ENCODE measurements around the gene MAP9. TPM values are rescaled to one million over a fixed set of nuclear protein-coding genes. Genes with fewer than 3 reads are reported as not detected.

The MAP9 gene
- total RNA-seq, 2 experiments from 2014 or later: 8.3 to 8.4 TPM

GRCh38 chr4:155403886-155404285, 27.1 kb upstream of the MAP9 start:
- CTCF ChIA-PET: interaction anchor here (0.8 to 1.6 kb wide), 2 partner anchors 384 to 1648 kb away, joined by 3 read pairs; no protein-coding TSS in a partner anchor
- H3K27me3 Mint-ChIP-seq: peaks cover 2% of the 10 kb centered on the region
- H3K4me3 Mint-ChIP-seq: no peak overlapping the region
- no peaks in the 10 kb centered on the region for H3K9me3 Mint-ChIP-seq
- intact Hi-C loops (cut with micrococcal nuclease): no loop called here
- POLR2A ChIA-PET: no interaction called here
- TF ChIP-seq, protein P1, sequence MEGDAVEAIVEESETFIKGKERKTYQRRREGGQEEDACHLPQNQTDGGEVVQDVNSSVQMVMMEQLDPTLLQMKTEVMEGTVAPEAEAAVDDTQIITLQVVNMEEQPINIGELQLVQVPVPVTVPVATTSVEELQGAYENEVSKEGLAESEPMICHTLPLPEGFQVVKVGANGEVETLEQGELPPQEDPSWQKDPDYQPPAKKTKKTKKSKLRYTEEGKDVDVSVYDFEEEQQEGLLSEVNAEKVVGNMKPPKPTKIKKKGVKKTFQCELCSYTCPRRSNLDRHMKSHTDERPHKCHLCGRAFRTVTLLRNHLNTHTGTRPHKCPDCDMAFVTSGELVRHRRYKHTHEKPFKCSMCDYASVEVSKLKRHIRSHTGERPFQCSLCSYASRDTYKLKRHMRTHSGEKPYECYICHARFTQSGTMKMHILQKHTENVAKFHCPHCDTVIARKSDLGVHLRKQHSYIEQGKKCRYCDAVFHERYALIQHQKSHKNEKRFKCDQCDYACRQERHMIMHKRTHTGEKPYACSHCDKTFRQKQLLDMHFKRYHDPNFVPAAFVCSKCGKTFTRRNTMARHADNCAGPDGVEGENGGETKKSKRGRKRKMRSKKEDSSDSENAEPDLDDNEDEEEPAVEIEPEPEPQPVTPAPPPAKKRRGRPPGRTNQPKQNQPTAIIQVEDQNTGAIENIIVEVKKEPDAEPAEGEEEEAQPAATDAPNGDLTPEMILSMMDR (IDR thresholded peaks at IDR 0.05): no peak
- no peaks in the 10 kb centered on the region for H3K4me1 Mint-ChIP-seq (ENCODE audit: low read depth)
- DNase-seq: no peak
- H3K27ac Mint-ChIP-seq: no peak overlapping the region
- ATAC-seq: no peak
- no peaks in the 10 kb centered on the region for H3K36me3 Mint-ChIP-seq (ENCODE audit: low read depth)

DNA sequence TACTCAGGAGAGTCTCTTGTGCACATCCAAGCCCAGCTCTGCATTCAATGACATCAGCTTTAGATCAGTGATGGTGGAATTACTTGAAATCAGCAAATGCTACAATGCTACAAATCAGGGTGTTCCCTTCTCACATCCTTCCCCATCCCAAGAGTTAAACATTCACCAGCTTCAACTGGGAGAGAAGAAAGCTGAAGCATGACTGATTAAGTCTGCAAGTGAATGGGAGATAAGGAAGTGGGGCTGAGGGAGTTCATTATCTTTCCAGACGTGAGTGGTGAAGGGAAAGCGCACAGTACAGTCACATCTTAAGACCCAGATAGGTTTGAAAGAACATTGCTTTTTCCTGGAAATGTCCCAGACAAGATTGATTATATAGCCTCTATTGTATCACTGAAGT, 26.2 kb upstream of the MAP9 start:
- TF ChIP-seq, protein P1 (IDR thresholded peaks at IDR 0.05): no peak
- Mint-ChIP-seq H3K36me3 (ENCODE audit: low read depth) (no peaks in the 10 kb centered on the region), H3K4me3 (no peak overlapping the region), H3K27me3 (peaks cover 4% of the 10 kb centered on the region), H3K4me1 (ENCODE audit: low read depth) (no peaks in the 10 kb centered on the region), H3K9me3 (no peaks in the 10 kb centered on the region), H3K27ac (no peak overlapping the region)
- intact Hi-C loops (cut with micrococcal nuclease): no loop called here
- DNase-seq (no peak), ATAC-seq (no peak)
- ChIA-PET POLR2A (no interaction called here), CTCF (interaction anchor here (1.6 kb wide), 1 partner anchor 385 kb away, joined by 3 read pairs; no protein-coding TSS in a partner anchor)

GRCh38 chr4:155400893-155401292, 24.1 kb upstream of the MAP9 start:
- intact Hi-C loops (cut with micrococcal nuclease): no loop called here
- no peaks in the 10 kb centered on the region for H3K36me3 Mint-ChIP-seq (ENCODE audit: low read depth)
- ChIA-PET CTCF (no interaction called here), POLR2A (no interaction called here)
- no peaks in the 10 kb centered on the region for H3K9me3 Mint-ChIP-seq
- H3K27me3 Mint-ChIP-seq: peaks cover 11% of the 10 kb centered on the region
- DNase-seq: no peak
- ATAC-seq: no peak
- H3K4me3 Mint-ChIP-seq: no peak overlapping the region
- no peak overlapping the region for H3K27ac Mint-ChIP-seq
- no peaks in the 10 kb centered on the region for H3K4me1 Mint-ChIP-seq (ENCODE audit: low read depth)
- TF ChIP-seq, protein P1 (IDR thresholded peaks at IDR 0.05): no peak

- DNase-seq (no peak), ATAC-seq (no peak)
- no peak overlapping the region for H3K4me3 Mint-ChIP-seq
- intact Hi-C loops (cut with micrococcal nuclease): no loop called here
- TF ChIP-seq, protein P1 (IDR thresholded peaks at IDR 0.05): no peak
- H3K9me3 Mint-ChIP-seq: no peaks in the 10 kb centered on the region
- peaks cover 11% of the 10 kb centered on the region for H3K27me3 Mint-ChIP-seq
- H3K4me1 Mint-ChIP-seq (ENCODE audit: low read depth): no peaks in the 10 kb centered on the region
- CTCF ChIA-PET: no interaction called here
- H3K27ac Mint-ChIP-seq: no peak overlapping the region
- POLR2A ChIA-PET: interaction anchor here (0.6 kb wide), 1 partner anchor 575 kb away, joined by 3 read pairs; no protein-coding TSS in a partner anchor
- no peaks in the 10 kb centered on the region for H3K36me3 Mint-ChIP-seq (ENCODE audit: low read depth)
Measured at GRCh38 chr4:155399974-155400697, 23.4 kb upstream of the MAP9 start.

GRCh38 chr4:155392481-155393184, 15.9 kb upstream of the MAP9 start:
- peaks cover 13% of the 10 kb centered on the region for H3K27me3 Mint-ChIP-seq
- no peaks in the 10 kb centered on the region for H3K4me1 Mint-ChIP-seq (ENCODE audit: low read depth)
- H3K36me3 Mint-ChIP-seq (ENCODE audit: low read depth): no peaks in the 10 kb centered on the region
- DNase-seq: no peak
- intact Hi-C loops (cut with micrococcal nuclease): no loop called here
- H3K9me3 Mint-ChIP-seq: no peaks in the 10 kb centered on the region
- no peak overlapping the region for H3K4me3 Mint-ChIP-seq
- CTCF ChIA-PET: no interaction called here
- no peak overlapping the region for H3K27ac Mint-ChIP-seq
- no peak for ATAC-seq
- TF ChIP-seq, protein P1 (IDR thresholded peaks at IDR 0.05): no peak
- POLR2A ChIA-PET: no interaction called here
